GM12875 (cell line): Measurements from ENCODE around the gene OR52B2.

ENCODE experiments used
- H3K4me3 ChIP-seq: one replicate; pipeline ENCODE4 v1.5.1; 2011; ENCODE audit warnings: low read depth, low read length, control low read depth
- TF ChIP-seq, protein P1 (sequence below): IDR thresholded peaks from 2 replicates; pipeline ENCODE4 v1.5.1; 2011; ENCODE audit warnings: low read depth, mild to moderate bottlenecking, control low read depth, inconsistent platforms, low read length, moderate library complexity, borderline replicate concordance; ENCODE audit not compliant: insufficient read depth

Gene OR52B2

GRCh38 chr11:6206456-6207180 lies 36.5 kb upstream of the OR52B2 start:
- no peak overlapping the region for H3K4me3 ChIP-seq
- TF ChIP-seq, protein P1, sequence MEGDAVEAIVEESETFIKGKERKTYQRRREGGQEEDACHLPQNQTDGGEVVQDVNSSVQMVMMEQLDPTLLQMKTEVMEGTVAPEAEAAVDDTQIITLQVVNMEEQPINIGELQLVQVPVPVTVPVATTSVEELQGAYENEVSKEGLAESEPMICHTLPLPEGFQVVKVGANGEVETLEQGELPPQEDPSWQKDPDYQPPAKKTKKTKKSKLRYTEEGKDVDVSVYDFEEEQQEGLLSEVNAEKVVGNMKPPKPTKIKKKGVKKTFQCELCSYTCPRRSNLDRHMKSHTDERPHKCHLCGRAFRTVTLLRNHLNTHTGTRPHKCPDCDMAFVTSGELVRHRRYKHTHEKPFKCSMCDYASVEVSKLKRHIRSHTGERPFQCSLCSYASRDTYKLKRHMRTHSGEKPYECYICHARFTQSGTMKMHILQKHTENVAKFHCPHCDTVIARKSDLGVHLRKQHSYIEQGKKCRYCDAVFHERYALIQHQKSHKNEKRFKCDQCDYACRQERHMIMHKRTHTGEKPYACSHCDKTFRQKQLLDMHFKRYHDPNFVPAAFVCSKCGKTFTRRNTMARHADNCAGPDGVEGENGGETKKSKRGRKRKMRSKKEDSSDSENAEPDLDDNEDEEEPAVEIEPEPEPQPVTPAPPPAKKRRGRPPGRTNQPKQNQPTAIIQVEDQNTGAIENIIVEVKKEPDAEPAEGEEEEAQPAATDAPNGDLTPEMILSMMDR = no peak

- TF ChIP-seq, protein P1 = no peak
- no peak within 1 kb of the TSS for H3K4me3 ChIP-seq
These were observed 35.2 kb upstream of the OR52B2 start, which contains the start of gene C11orf42 for GRCh38 chr11:6205366-6205765. TSS of gene C11orf42 (plus strand) at chr11:6205557. CDS start at chr11:6205616, 59 bp downstream.

GRCh38 chr11:6204706-6205105 lies 34.6 kb upstream of the OR52B2 start:
- no peak overlapping the region for H3K4me3 ChIP-seq
- TF ChIP-seq, protein P1 = no peak

GRCh38 chr11:6203327-6203726 lies 33.2 kb upstream of the OR52B2 start:
- H3K4me3 ChIP-seq = no peak overlapping the region
- TF ChIP-seq, protein P1 = no peak

- TF ChIP-seq, protein P1 = no peak
- no peak overlapping the region for H3K4me3 ChIP-seq
These were observed 31.9 kb upstream of the OR52B2 start for GRCh38 chr11:6202041-6202440.

GRCh38 chr11:6201481-6201880 lies 31.4 kb upstream of the OR52B2 start:
- TF ChIP-seq, protein P1 = no peak
- no peak overlapping the region for H3K4me3 ChIP-seq

- TF ChIP-seq, protein P1 = no peak
These were observed 30.8 kb upstream of the OR52B2 start for GRCh38 chr11:6200975-6201374.

More at GRCh38 chr11:6200975-6201374, 30.8 kb upstream of the OR52B2 start:
- no peak overlapping the region for H3K4me3 ChIP-seq
